A673 (cell line): Measurements from ENCODE around the gene RIPK1.
"Not testable (repeated sequence)": the region's sequence is repeated elsewhere in the genome, so short reads cannot be mapped to it uniquely, and the experiment has no call there.

Experiments used
- EZH2 ChIP-seq: fragments of 200-600 bp; sonication (generic); IDR thresholded peaks from 2 replicates; pipeline ENCODE4 v1.6.1; 2017; ENCODE audit warnings: borderline replicate concordance, low read depth, mild to moderate bottlenecking, mixed read lengths, antibody characterized with exemption, low read length; ENCODE audit not compliant: poor library complexity, severe bottlenecking
- TF ChIP-seq, protein P1 (sequence below): fragments of 300-800, 200-600 bp; sonication (generic); conservative IDR thresholded peaks from 2 replicates; pipeline ENCODE4 v1.5.1; 2017; ENCODE audit warnings: low read depth, mild to moderate bottlenecking, antibody characterized with exemption, low read length, moderate library complexity, mixed read lengths

DNA sequence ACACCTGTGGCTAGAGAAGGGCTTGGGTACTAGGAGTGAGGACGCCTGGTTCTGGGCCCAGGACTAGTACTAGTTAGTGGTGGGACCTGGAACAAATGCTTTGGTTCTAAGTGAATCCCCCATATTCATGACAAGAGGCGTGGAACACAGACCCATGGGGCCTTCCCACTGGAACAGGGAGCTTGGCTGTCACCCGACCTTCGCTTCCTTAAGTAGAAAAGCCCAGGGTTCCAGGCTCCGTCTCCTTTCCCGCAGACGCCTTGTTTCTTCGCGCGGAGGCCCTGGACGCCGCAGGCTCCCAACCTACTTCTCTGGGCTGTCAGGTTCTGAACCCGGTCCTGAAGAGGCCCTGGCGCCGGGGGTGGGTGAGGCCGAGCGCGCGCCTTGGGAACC is 5.0 kb upstream of the RIPK1 start:
- TF ChIP-seq, protein P1, sequence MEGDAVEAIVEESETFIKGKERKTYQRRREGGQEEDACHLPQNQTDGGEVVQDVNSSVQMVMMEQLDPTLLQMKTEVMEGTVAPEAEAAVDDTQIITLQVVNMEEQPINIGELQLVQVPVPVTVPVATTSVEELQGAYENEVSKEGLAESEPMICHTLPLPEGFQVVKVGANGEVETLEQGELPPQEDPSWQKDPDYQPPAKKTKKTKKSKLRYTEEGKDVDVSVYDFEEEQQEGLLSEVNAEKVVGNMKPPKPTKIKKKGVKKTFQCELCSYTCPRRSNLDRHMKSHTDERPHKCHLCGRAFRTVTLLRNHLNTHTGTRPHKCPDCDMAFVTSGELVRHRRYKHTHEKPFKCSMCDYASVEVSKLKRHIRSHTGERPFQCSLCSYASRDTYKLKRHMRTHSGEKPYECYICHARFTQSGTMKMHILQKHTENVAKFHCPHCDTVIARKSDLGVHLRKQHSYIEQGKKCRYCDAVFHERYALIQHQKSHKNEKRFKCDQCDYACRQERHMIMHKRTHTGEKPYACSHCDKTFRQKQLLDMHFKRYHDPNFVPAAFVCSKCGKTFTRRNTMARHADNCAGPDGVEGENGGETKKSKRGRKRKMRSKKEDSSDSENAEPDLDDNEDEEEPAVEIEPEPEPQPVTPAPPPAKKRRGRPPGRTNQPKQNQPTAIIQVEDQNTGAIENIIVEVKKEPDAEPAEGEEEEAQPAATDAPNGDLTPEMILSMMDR = not testable (repeated sequence)
- not testable (repeated sequence) for TF ChIP-seq EZH2
